HEK293T (cell line): ENCODE data around the gene WDR5B.
A peak's percentile ranks its signal among the peaks of the same experiment; 100 is the strongest.

Experiments used
- CTCF ChIA-PET: fragments of 350-600 bp; formaldehyde crosslinking; extraction: SDS; loops from one replicate; lab custom pipeline; 2021; ENCODE audit warnings: antibody characterized with exemption, inconsistent platforms; lab: Yijun Ruan, JAX
- POLR2A ChIA-PET: fragments of 350-600 bp; formaldehyde crosslinking; extraction: SDS; loops from one replicate; lab custom pipeline; 2020; ENCODE audit warnings: antibody characterized with exemption, inconsistent platforms; lab: Yijun Ruan, JAX
- DNase-seq: peaks from one replicate; pipeline ENCODE4 v3.0.0; 2012; ENCODE audit warnings: mixed read lengths; ENCODE audit errors: extremely low spot score
- ARNT ChIP-seq: fragments of 450-650 bp; IDR thresholded peaks from 2 replicates; pipeline ENCODE4 v1.6.1; 2017; ENCODE audit warnings: mild to moderate bottlenecking
- BHLHE40 ChIP-seq: fragments of 450-650 bp; IDR thresholded peaks from 2 replicates; pipeline ENCODE4 v1.6.1; 2016; ENCODE audit warnings: mild to moderate bottlenecking, moderate library complexity, borderline replicate concordance
- CTBP1 ChIP-seq: fragments of 450-650 bp; IDR thresholded peaks from 2 replicates; pipeline ENCODE4 v1.6.1; 2016; ENCODE audit warnings: borderline replicate concordance
- ELF4 ChIP-seq: fragments of 450-650 bp; IDR thresholded peaks from 2 replicates; pipeline ENCODE4 v1.6.1; 2017; ENCODE audit warnings: antibody characterized with exemption
- FOXA1 ChIP-seq: fragments of 450-650 bp; IDR thresholded peaks from 2 replicates; pipeline ENCODE4 v1.6.1; 2016; ENCODE audit warnings: mild to moderate bottlenecking
- FOXK2 ChIP-seq: fragments of 450-650 bp; IDR thresholded peaks from 2 replicates; pipeline ENCODE4 v1.6.1; 2016; ENCODE audit warnings: mild to moderate bottlenecking
- FOXM1 ChIP-seq: fragments of 450-650 bp; IDR thresholded peaks from 2 replicates; pipeline ENCODE4 v1.6.1; 2017; ENCODE audit warnings: mild to moderate bottlenecking, borderline replicate concordance
- HDGF ChIP-seq: fragments of 450-650 bp; IDR thresholded peaks from 2 replicates; pipeline ENCODE4 v1.6.1; 2017; ENCODE audit warnings: antibody characterized with exemption, borderline replicate concordance
- L3MBTL2 ChIP-seq: fragments of 450-650 bp; conservative IDR thresholded peaks from 2 replicates; pipeline ENCODE4 v1.6.1; 2016; ENCODE audit warnings: mild to moderate bottlenecking
- LEF1 ChIP-seq: fragments of 450-650 bp; IDR thresholded peaks from 2 replicates; pipeline ENCODE4 v1.6.1; 2017; ENCODE audit warnings: mild to moderate bottlenecking, borderline replicate concordance
- NFRKB ChIP-seq: fragments of 450-650 bp; IDR thresholded peaks from 2 replicates; pipeline ENCODE4 v1.6.1; 2016; ENCODE audit warnings: mild to moderate bottlenecking, moderate library complexity
- PKNOX1 ChIP-seq: fragments of 450-650 bp; IDR thresholded peaks from 2 replicates; pipeline ENCODE4 v1.6.1; 2016
- SP1 ChIP-seq: fragments of 450-650 bp; IDR thresholded peaks from 2 replicates; pipeline ENCODE4 v1.6.1; 2017
- SUZ12 ChIP-seq: fragments of 450-650 bp; IDR thresholded peaks from 2 replicates; pipeline ENCODE4 v1.6.1; 2016; ENCODE audit warnings: mild to moderate bottlenecking
- TARDBP ChIP-seq: fragments of 450-650 bp; IDR thresholded peaks from 2 replicates; pipeline ENCODE4 v1.6.1; 2016
- ZNF384 ChIP-seq: fragments of 450-650 bp; IDR thresholded peaks from 2 replicates; pipeline ENCODE4 v1.6.1; 2016

The WDR5B gene

GRCh38 chr3:122427857-122428471 is 12.1 kb upstream of the WDR5B start:
- POLR2A ChIA-PET, result no interaction called here
- no peak for TF ChIP-seq SUZ12
- no peak for TF ChIP-seq FOXM1
- TF ChIP-seq ARNT, result no peak
- no peak for TF ChIP-seq FOXK2
- no peak for TF ChIP-seq BHLHE40
- no peak for TF ChIP-seq SP1
- no peak for TF ChIP-seq ZNF384
- no peak for TF ChIP-seq PKNOX1
- no peak for TF ChIP-seq HDGF
- no peak for TF ChIP-seq NFRKB
- TF ChIP-seq ELF4, result no peak
- no peak for TF ChIP-seq TARDBP
- no peak for TF ChIP-seq LEF1
- TF ChIP-seq FOXA1, result no peak
- TF ChIP-seq CTBP1, result no peak
- TF ChIP-seq L3MBTL2, result no peak
- CTCF ChIA-PET, result no interaction called here
- no peak for DNase-seq

- ChIA-PET POLR2A (no interaction called here), CTCF (no interaction called here)
- TF ChIP-seq NFRKB, result no peak
- TF ChIP-seq FOXA1, result no peak
- TF ChIP-seq L3MBTL2, result no peak
- TF ChIP-seq HDGF, result no peak
- TF ChIP-seq SUZ12, result no peak
- TF ChIP-seq FOXM1, result no peak
- TF ChIP-seq FOXK2, result no peak
- no peak for TF ChIP-seq BHLHE40
- TF ChIP-seq ARNT, result no peak
- no peak for TF ChIP-seq ELF4
- no peak for TF ChIP-seq TARDBP
- TF ChIP-seq PKNOX1, result no peak
- no peak for TF ChIP-seq SP1
- no peak for TF ChIP-seq CTBP1
- TF ChIP-seq ZNF384, result no peak
- DNase-seq, result no peak
Observed at GRCh38 chr3:122421836-122422235, 6.0 kb upstream of the WDR5B start.

- ChIA-PET POLR2A (interaction anchor here (1.5 kb wide), 1 partner anchor 12 kb away, joined by 3 read pairs; no protein-coding TSS in a partner anchor), CTCF (no interaction called here)
- no peak for DNase-seq
- TF ChIP-seq TARDBP, result no peak
- no peak for TF ChIP-seq SUZ12
- TF ChIP-seq PKNOX1, result no peak
- no peak for TF ChIP-seq ZNF384
- TF ChIP-seq CTBP1, result no peak
- no peak for TF ChIP-seq FOXK2
- no peak for TF ChIP-seq L3MBTL2
- no peak for TF ChIP-seq FOXA1
- TF ChIP-seq NFRKB, result no peak
- TF ChIP-seq LEF1, result no peak
- TF ChIP-seq HDGF, result no peak
- TF ChIP-seq FOXM1, result no peak
- no peak for TF ChIP-seq ARNT
- no peak for TF ChIP-seq SP1
- TF ChIP-seq ELF4, result no peak
- TF ChIP-seq BHLHE40, result no peak
Observed at GRCh38 chr3:122421101-122421500, 5.2 kb upstream of the WDR5B start.

GRCh38 chr3:122416966-122417365 is 1.1 kb upstream of the WDR5B start:
- ChIA-PET CTCF (interaction anchor here (0.9 to 1.5 kb wide), 3 partner anchors 24 to 41 kb away, joined by 3 to 5 read pairs (median 3); partner anchors contain the start of gene FAM162A), POLR2A (interaction anchor here (0.8 to 2.7 kb wide), 11 partner anchors 14 to 148 kb away, joined by 3 to 34 read pairs (median 3); partner anchors contain the start of genes DTX3L, FAM162A, KPNA1 and MIX23)
- no peak for TF ChIP-seq L3MBTL2
- TF ChIP-seq ELF4, result no peak
- no peak for TF ChIP-seq ZNF384
- TF ChIP-seq LEF1, result no peak
- no peak for TF ChIP-seq SUZ12
- TF ChIP-seq FOXM1, result no peak
- no peak for TF ChIP-seq TARDBP
- no peak for TF ChIP-seq BHLHE40
- DNase-seq, result no peak

GRCh38 chr3:122415104-122415744 is 638 bp downstream of the WDR5B start:
- ChIA-PET POLR2A (interaction anchor here (0.8 to 2.7 kb wide), 7 partner anchors 7 to 135 kb away, joined by 3 to 34 read pairs (median 6); partner anchors contain the start of genes FAM162A, KPNA1 and MIX23), CTCF (interaction anchor here (1.5 kb wide), 1 partner anchor 22 kb away, joined by 5 read pairs; no protein-coding TSS in a partner anchor)
- peak; percentile 65 for DNase-seq
- TF ChIP-seq HDGF, result no peak
- TF ChIP-seq ELF4, result no peak
- TF ChIP-seq LEF1, result no peak
- no peak for TF ChIP-seq FOXM1
- TF ChIP-seq SP1, result no peak
- no peak for TF ChIP-seq FOXK2
- TF ChIP-seq TARDBP, result no peak
- no peak for TF ChIP-seq ZNF384
- no peak for TF ChIP-seq L3MBTL2
- TF ChIP-seq SUZ12, result no peak
- no peak for TF ChIP-seq CTBP1
- TF ChIP-seq NFRKB, result no peak
- TF ChIP-seq FOXA1, result no peak
- TF ChIP-seq ARNT, result no peak
- no peak for TF ChIP-seq PKNOX1
- TF ChIP-seq BHLHE40, result no peak
